Prostate gland (tissue), 2 donors: Measurements from ENCODE around the gene KRT71.

Experiments used
- POLR2A ChIP-seq: fragments of 450-650 bp; IDR thresholded peaks from one replicate; pipeline ENCODE4 v1.6.1; 2016; ENCODE audit warnings: antibody characterized with exemption, mild to moderate bottlenecking
- POLR2AphosphoS5 ChIP-seq: sonication (generic); formaldehyde crosslinking; IDR thresholded peaks from one replicate; pipeline ENCODE4 v1.6.1; 2017; ENCODE audit warnings: antibody characterized with exemption
- TF ChIP-seq, protein P1 (sequence below), 4 experiments: fragments of 200-600 bp in 2 of 4; fragments of 450-650 bp in 2 of 4; sonication (generic) in 2 of 4; IDR thresholded peaks; 1 replicate in 3 of 4; 2 replicates in 1 of 4; pipeline ENCODE4 v1.5.1; 2016 to 2019; ENCODE audit warnings: antibody characterized with exemption in 4 of 4, mild to moderate bottlenecking in 2 of 4, moderate library complexity in 2 of 4

DNA sequence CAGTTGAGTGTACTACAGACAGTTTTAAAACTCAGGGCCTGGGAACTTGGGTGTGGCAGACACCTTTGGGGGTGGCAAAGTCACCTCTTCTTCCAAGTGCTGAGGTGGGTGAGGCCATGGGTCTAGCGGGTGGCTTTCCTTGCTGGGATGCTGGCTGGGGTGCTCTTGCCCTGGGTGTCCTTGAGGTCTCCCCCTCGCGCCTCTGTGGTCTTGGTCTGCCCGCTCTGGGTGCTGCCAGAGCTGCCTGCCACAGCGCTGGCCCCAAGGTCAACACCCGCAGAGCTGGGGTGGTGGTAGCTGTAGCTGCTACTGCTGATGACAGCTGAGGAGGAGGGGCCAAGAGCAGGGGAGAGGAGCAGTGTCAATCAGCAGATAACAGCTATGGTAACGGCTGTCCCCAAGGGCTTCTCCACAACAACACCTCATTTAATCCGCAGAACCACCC lies 13.9 kb upstream of the KRT71 start:
- TF ChIP-seq, protein P1, sequence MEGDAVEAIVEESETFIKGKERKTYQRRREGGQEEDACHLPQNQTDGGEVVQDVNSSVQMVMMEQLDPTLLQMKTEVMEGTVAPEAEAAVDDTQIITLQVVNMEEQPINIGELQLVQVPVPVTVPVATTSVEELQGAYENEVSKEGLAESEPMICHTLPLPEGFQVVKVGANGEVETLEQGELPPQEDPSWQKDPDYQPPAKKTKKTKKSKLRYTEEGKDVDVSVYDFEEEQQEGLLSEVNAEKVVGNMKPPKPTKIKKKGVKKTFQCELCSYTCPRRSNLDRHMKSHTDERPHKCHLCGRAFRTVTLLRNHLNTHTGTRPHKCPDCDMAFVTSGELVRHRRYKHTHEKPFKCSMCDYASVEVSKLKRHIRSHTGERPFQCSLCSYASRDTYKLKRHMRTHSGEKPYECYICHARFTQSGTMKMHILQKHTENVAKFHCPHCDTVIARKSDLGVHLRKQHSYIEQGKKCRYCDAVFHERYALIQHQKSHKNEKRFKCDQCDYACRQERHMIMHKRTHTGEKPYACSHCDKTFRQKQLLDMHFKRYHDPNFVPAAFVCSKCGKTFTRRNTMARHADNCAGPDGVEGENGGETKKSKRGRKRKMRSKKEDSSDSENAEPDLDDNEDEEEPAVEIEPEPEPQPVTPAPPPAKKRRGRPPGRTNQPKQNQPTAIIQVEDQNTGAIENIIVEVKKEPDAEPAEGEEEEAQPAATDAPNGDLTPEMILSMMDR (IDR thresholded peaks at IDR 0.05), result no peak
- no peak for TF ChIP-seq POLR2A
- no peak for TF ChIP-seq POLR2AphosphoS5
